ENCODE data around the gene VEGFC.

Gene VEGFC

DNA sequence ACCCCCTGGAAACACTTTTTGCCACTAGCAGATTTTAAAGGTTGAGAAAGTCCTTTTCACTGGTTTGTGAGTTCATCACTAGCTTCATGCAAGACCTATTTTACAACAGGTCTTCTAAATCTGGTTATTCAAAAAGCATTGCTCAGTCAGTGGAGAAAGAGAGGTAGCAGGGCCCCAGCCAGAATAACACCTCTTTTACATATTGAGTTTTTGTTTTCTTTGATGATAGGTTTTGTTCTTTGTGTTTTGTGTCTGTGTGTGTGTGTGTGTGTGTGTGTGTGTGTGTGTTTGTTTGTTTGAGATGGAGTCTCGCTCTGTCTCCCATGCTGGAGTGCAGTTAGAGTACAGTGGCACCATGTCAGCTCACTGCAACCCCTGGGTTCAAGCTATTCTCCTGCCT, 2.7 kb upstream of the VEGFC start:
- no peak for DNase-seq

DNA sequence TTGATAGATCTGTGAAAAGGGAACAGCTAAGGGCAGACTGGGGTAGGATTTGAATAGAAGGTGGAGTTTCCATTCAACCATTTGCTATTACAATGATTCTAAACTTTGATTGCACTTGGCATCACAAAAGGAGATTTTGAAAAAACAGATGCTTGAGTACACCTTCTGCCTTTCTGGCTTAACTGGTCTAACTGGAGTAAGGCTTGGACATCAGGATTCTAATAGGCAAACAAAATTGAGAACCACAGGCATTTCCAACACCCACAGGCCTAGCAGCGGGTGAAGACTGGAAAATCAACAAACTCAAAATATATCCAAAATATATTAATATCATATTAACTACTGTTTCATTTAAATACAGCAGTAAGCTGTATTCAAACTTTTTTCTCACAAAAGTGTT, 1.9 kb upstream of the VEGFC start:
- DNase-seq, result no peak

DNA sequence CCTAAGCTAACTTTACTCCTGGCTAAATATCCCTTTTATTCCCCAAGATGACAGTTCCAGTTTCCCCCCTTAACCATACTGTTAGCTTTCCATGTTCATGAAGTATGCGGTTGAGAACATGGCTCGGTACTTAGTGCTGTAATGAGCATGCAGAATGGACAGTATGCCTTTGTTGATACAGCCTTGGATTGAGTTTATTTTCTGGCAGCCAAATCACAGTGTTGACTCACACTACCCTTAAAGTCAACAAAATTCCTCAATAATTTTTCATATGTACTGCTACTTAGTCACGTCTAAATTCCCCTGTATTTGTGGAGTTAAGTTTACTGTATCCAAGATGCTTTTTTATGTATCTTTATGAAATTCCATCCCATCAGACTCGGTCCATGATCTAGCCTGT, 1.4 kb upstream of the VEGFC start:
- DNase-seq, result no peak

GRCh38 chr4:176793060-176793605, 411 bp upstream of the VEGFC start:
- no peak for DNase-seq

- peak in 3 of 14 donors; percentile 8 to 11 (median 9) for DNase-seq
These were observed 964 bp downstream of the VEGFC start for GRCh38 chr4:176791591-176792325.

- DNase-seq, result no peak
These were observed 2.3 kb downstream of the VEGFC start for GRCh38 chr4:176790398-176790797.

GRCh38 chr4:176789955-176790354, 2.8 kb downstream of the VEGFC start:
- no peak for DNase-seq

- DNase-seq, result no peak
These were observed 3.8 kb downstream of the VEGFC start for GRCh38 chr4:176788971-176789370.

- no peak for DNase-seq
These were observed 4.5 kb downstream of the VEGFC start for GRCh38 chr4:176788248-176788647.

DNA sequence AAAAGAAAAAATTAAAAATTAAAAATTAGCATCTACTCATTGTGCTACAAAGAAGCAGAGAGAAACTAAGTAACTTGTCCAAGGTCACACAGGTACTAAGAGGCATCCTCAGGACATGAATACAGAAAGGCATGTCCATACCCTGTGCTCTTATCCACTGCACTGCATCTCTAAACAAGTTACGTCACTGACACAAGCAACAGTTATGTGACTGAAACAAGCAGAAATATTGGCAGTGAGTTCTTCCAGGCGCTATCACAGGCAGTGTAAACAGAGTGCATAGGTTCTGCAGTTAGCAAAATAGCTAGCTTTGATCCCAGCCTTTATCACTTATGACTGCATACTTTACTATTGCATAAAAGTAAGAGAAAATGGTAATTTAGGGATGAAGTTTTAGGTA, 7.9 kb downstream of the VEGFC start:
- DNase-seq, result no peak

DNA sequence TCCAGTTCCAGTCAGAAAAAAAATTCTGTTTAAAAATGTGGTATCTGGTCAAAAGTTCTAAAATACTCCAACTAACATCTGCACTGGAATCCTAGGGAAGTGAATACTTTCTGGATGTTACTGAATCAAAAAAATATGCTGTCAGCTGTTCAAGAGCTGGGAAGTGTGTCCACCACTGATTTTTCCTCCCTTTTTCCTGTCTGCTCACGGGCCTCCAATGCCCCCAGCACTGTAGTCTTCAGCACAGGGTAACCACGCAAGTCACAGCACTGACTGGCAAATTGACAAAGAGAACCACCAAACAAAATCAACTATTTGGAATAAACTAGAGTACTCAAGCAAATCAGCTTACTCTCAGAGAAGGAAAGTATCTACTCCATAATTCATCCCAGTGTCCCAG, 9.9 kb downstream of the VEGFC start:
- no peak for DNase-seq

- DNase-seq, result no peak
These were observed 10.5 kb downstream of the VEGFC start for GRCh38 chr4:176782191-176782590.

DNA sequence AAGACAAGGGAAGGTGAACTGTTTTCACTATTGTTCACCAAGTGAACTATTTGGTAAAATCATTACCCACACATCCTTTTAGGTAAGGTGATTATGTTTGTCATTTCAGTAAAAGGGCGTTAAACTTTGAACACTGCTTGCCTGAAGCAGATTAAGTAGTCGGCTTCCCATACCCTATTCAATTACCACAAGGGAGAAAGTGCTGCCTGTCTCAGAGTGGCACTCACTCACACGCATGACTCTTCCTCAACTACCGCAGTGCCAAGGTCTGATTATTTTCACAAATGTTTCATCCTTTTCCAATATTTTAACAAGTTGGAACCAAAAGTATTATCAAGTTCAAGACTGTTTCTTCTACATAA, 11.0 kb downstream of the VEGFC start:
- no peak for DNase-seq

- no peak for DNase-seq
These were observed 11.6 kb downstream of the VEGFC start for GRCh38 chr4:176780995-176781738.

DNA sequence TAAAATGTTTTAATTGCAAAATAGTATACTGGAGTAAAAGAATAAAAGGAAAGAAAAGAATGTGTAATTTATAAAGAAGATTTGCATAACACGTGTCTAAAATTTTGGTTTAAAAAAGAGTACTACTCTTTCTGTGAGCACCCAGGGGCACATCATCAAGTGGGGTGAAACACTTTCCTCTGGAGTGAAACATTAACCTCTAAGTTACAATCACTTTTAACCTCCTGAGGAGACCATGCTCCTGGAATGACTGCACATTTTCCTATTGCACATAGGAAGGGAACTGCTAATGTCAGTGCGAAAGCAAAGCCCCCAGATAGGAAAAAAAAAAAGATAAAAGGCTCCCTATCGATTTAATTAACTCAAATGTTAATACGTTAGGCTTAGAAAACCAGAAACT, 13.3 kb downstream of the VEGFC start:
- no peak for DNase-seq

- DNase-seq, result no peak
These were observed 14.2 kb downstream of the VEGFC start for GRCh38 chr4:176778491-176778890.

DNA sequence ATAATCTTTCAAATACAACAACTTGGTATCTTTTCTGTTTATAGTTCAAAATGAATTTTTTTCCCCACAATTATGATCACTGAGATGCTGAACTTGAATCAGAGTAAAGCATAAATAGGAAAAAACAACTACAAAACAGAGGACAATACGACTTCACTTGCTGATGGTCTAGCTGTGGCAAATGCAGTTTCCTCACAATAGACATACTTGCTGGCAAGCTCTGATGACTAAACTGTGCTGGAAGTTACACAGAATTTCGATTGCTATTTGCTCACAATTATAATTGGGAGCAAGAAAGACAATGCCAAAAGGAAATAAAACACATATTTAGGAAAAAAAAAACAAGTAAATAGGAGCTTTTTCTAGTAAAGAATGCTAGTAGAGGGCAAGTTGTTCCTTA, 14.7 kb downstream of the VEGFC start:
- DNase-seq, result no peak

GRCh38 chr4:176775338-176775737, 17.4 kb downstream of the VEGFC start:
- no peak for DNase-seq

DNA sequence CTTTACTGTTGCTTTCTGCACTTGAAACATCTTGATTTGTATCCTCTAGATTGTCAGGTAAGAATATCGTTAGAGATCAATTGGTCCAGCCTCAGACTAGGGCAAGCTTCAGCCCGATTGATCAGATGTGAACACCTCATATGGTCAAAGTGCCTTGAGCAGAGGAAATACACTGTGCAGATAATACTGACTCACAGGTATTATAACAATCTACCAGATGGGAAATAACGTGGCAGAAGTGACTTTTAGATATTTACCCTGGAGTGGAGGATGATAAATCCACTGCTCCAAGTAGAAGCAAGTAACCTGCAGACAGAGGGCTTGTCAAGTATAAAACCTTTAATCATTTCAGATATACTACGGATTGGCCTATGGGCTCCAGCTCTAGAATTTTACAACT, 17.9 kb downstream of the VEGFC start:
- DNase-seq, result no peak

DNA sequence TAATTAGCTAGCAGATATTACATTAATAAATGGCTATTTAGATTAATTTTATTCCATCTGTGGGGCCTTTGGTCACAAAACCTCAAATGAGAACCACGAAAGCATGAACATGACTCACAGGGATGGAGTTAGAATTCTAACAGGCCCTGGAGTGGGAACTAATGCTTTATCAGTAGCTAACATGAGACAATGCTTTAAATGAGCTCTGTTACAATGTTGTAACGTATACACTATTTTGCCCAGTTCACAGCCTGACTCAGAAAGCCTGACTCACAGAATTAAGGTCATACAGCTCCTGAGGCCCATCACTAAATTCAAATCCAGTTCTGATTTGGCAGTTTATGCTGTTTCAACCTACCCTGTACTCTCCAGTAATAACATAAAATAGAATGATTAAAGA, 23.2 kb downstream of the VEGFC start:
- DNase-seq, result no peak

- no peak for DNase-seq
These were observed 25.5 kb downstream of the VEGFC start for GRCh38 chr4:176767183-176767582.

GRCh38 chr4:176762661-176763308, 29.9 kb downstream of the VEGFC start:
- no peak for DNase-seq

DNA sequence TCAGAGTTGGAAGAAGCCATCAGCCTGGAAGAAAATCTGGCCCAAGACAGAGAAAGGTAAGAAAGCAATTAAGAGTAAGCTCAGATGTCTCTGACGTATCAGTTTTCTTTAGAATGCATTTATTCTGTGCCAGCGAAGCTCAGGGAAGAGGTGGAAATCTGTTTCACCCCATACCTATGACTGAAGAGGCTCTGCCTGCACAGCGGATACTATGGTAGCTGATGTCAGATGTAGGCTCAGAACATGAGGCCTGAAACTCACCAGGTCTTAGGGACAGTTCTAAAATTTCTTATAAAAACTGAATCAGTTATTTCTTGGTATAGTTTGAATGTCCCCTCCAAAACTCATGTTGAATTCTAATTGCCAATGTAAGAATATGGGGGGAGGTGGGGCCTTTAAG, 30.9 kb downstream of the VEGFC start:
- DNase-seq, result no peak

DNA sequence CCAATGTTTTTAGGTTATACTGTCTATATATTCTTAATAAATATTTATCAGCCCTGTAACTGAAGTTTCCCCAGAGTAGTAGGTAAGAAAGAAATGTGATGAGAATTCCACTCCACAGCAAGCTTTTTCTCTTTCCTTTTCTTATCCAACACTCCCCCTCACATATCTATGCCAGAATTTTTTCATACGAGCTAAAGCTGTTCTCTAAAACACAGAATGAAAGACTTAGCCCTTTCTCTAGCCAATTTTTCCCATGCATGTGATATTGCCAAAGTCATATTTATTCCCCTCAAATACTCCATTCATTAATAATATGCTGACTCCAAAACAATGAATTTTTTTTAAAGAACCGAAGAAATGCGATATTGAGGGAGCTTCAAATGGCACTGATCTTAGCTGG, 32.3 kb downstream of the VEGFC start:
- no peak for DNase-seq

All from C1 segment of cervical spinal cord (tissue), 14 donors.